ENCODE data around the gene TRAK1.

TRAK1 gene

GRCh38 chr3:42057561-42058211 is 33.5 kb upstream of the TRAK1 start:
- no peak for TF ChIP-seq CTCF (IDR thresholded peaks at IDR 0.05; ENCODE audit: control extremely low read depth, extremely low read depth, low read depth, missing control alignments)
- ChIA-PET POLR2A (no interaction called here), CTCF (interaction anchor here (0.7 to 1.8 kb wide), 2 partner anchors 19 to 31 kb away, joined by 3 read pairs; no protein-coding TSS in a partner anchor)
- peak; percentile 35 for DNase-seq (ENCODE audit: extremely low spot score)

- POLR2A ChIA-PET = no interaction called here
- no peak for DNase-seq (ENCODE audit: extremely low spot score)
- CTCF ChIA-PET = interaction anchor here (0.9 to 2.2 kb wide), 5 partner anchors 9 to 130 kb away, joined by 3 to 12 read pairs (median 4); no protein-coding TSS in a partner anchor
- TF ChIP-seq CTCF (IDR thresholded peaks at IDR 0.05; ENCODE audit: control extremely low read depth, extremely low read depth, low read depth, missing control alignments) = no peak
Measured at GRCh38 chr3:42061025-42061712, 30.0 kb upstream of the TRAK1 start.

GRCh38 chr3:42061713-42062380 is 29.3 kb upstream of the TRAK1 start:
- POLR2A ChIA-PET = no interaction called here
- no peak for DNase-seq (ENCODE audit: extremely low spot score)

GRCh38 chr3:42062464-42062863 is 28.7 kb upstream of the TRAK1 start:
- TF ChIP-seq CTCF (IDR thresholded peaks at IDR 0.05; ENCODE audit: control extremely low read depth, extremely low read depth, low read depth, missing control alignments) = no peak
- no peak for DNase-seq (ENCODE audit: extremely low spot score)
- CTCF ChIA-PET = interaction anchor here (1.2 to 2.2 kb wide), 3 partner anchors 9 to 129 kb away, joined by 3 to 12 read pairs (median 7); no protein-coding TSS in a partner anchor
- POLR2A ChIA-PET = no interaction called here

More at GRCh38 chr3:42061713-42062380, 29.3 kb upstream of the TRAK1 start:
- no peak for TF ChIP-seq CTCF (IDR thresholded peaks at IDR 0.05; ENCODE audit: control extremely low read depth, extremely low read depth, low read depth, missing control alignments)
- CTCF ChIA-PET = interaction anchor here (0.9 to 2.2 kb wide), 5 partner anchors 9 to 129 kb away, joined by 3 to 12 read pairs (median 4); no protein-coding TSS in a partner anchor

GRCh38 chr3:42063888-42064287 is 27.3 kb upstream of the TRAK1 start:
- no peak for DNase-seq (ENCODE audit: extremely low spot score)
- POLR2A ChIA-PET = no interaction called here
- CTCF ChIA-PET = interaction anchor here (2.4 to 4.7 kb wide), 2 partner anchors 11 to 36 kb away, joined by 10 to 34 read pairs; no protein-coding TSS in a partner anchor
- no peak for TF ChIP-seq CTCF (IDR thresholded peaks at IDR 0.05; ENCODE audit: control extremely low read depth, extremely low read depth, low read depth, missing control alignments)

GRCh38 chr3:42066516-42067181 is 24.5 kb upstream of the TRAK1 start:
- peak; percentile 31 for DNase-seq (ENCODE audit: extremely low spot score)
- CTCF ChIA-PET = interaction anchor here (1.0 to 4.7 kb wide), 9 partner anchors 10 to 125 kb away, joined by 3 to 34 read pairs (median 6); partner anchors contain the start of gene TRAK1
- POLR2A ChIA-PET = interaction anchor here (0.6 to 1.9 kb wide), 3 partner anchors 12 to 184 kb away, joined by 4 to 5 read pairs (median 5); no protein-coding TSS in a partner anchor

More at GRCh38 chr3:42066516-42067181, 24.5 kb upstream of the TRAK1 start:
- TF ChIP-seq CTCF (IDR thresholded peaks at IDR 0.05; ENCODE audit: control extremely low read depth, extremely low read depth, low read depth, missing control alignments) = no peak

Data from GM10248 (cell line).